NCI-H2029 treated with DMSO at 0.1 percent for 48 hours (cell line): ENCODE data around the gene EPHX1.
"Not testable (repeated sequence)": the region's sequence is repeated elsewhere in the genome, so short reads cannot be mapped to it uniquely, and the experiment has no call there.

Experiments used
- DNase-seq: peaks from one replicate; lab custom pipeline; 2025; lab: John Stamatoyannopoulos, UW

Gene EPHX1

DNA sequence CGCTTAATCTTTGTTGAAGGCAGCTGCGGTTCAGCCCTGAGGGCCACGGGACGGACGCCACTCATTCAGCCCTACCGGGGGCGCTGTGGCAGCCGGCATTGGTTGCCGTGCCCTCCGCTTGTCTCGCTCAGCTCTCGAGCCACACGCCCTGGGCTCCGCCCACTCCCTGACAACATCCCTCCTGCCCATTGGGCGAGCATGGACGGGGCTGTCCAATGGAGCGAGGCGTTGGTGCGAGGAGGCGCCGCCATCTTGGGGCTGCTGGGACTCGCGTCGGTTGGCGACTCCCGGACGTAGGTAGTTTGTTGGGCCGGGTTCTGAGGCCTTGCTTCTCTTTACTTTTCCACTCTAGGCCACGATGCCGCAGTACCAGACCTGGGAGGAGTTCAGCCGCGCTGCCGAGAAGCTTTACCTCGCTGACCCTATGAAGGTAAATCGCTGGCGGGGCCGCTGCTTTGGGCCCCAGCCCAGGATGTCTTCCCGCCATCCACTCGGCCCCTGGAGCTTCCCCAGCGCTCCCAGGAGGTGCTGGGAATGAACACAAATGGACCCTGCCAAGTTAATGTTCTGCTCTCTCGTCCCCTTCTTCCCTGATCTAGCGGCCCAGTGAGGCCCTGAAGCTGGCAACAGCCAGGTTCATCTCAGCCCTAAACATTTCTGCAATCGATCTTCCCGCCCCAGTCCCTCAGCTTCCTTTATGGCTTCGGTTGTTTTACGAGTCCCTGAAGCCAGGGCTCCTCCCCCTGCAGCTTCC, 32.2 kb upstream of the EPHX1 start, which contains the start of gene SRP9:
SRP9 (plus strand) TSS at position 244 of the 754 bp plus-strand sequence; CDS start at position 359, 115 bp downstream.
- DNase-seq, result peak; percentile 85

GRCh38 chr1:225778337-225778669, 31.6 kb upstream of the EPHX1 start:
- DNase-seq, result no peak

DNA sequence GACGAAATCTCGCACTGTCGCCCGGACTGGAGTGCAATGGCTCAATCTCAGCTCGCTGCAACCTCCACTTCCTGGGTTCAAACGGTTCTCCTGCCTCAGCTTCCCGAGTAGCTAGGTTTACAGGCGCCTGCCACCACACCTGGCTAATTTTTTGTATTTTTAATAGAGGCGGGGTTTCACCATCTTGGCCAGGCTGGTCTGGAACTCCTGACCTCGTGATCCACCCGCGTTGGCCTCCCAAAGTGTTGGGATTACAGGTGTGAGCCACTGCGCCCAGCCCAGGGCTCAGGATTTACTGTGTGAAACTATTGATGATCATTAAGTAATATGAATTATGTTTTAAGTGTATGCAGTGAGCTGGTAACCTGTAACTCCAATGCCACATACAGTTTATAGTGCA, 30.8 kb upstream of the EPHX1 start:
- DNase-seq, result not testable (repeated sequence)

- DNase-seq, result no peak
Measured at GRCh38 chr1:225780134-225780533, 29.8 kb upstream of the EPHX1 start.

GRCh38 chr1:225780630-225781029, 29.3 kb upstream of the EPHX1 start:
- DNase-seq, result no peak

GRCh38 chr1:225789142-225789541, 20.8 kb upstream of the EPHX1 start:
- not testable (repeated sequence) for DNase-seq

- DNase-seq, result no peak
Measured at GRCh38 chr1:225794954-225795353, 15.0 kb upstream of the EPHX1 start.

DNA sequence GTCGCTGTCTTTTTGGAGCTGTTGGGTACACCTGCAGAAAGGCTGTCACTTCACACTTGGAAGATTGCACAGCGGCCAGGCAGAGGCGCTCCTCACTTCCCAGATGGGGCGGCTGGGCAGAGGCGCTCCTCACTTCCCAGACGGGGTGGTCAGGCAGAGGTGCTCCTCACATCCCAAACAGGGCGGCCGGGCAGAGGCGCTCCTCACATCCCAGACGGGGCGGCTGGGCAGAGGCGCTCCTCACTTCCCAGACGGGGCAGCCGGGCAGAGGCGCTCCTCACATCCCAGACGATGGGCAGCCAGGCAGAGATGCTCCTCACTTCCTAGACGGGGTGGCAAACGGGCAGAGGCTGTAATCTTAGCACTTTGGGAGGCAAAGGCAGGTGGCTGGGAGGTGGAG, 13.8 kb upstream of the EPHX1 start:
- not testable (repeated sequence) for DNase-seq

DNA sequence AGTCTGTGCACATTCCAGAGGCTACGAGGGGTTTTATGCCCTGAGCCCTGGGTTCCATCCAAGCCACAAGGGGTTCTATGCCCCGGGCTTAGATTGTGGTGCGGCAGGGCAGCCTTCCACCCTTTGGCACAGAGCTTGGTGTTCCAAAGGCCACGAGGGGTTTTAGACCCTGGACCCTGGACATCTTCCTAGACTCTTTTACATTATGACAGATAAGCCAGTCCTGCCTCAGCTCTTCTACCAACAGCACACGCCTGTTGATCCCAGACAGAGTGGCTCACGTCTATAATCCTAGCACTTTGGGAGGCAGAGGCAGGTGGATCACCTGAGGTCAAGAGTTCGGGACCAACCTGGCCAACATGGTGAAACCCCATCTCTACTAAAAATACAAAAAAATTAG, 8.8 kb upstream of the EPHX1 start:
- not testable (repeated sequence) for DNase-seq

- no peak for DNase-seq
Measured at GRCh38 chr1:225806249-225806648, 3.7 kb upstream of the EPHX1 start.

- not testable (repeated sequence) for DNase-seq
Measured at GRCh38 chr1:225806736-225807135, 3.2 kb upstream of the EPHX1 start.

- DNase-seq, result no peak
Measured at GRCh38 chr1:225808136-225808535, 1.8 kb upstream of the EPHX1 start.

GRCh38 chr1:225810579-225811538, 935 bp downstream of the EPHX1 start:
- DNase-seq, result not testable (repeated sequence)

GRCh38 chr1:225811622-225812487, 1.9 kb downstream of the EPHX1 start:
- DNase-seq, result no peak

- no peak for DNase-seq
Measured at GRCh38 chr1:225812488-225813213, 2.7 kb downstream of the EPHX1 start.

DNA sequence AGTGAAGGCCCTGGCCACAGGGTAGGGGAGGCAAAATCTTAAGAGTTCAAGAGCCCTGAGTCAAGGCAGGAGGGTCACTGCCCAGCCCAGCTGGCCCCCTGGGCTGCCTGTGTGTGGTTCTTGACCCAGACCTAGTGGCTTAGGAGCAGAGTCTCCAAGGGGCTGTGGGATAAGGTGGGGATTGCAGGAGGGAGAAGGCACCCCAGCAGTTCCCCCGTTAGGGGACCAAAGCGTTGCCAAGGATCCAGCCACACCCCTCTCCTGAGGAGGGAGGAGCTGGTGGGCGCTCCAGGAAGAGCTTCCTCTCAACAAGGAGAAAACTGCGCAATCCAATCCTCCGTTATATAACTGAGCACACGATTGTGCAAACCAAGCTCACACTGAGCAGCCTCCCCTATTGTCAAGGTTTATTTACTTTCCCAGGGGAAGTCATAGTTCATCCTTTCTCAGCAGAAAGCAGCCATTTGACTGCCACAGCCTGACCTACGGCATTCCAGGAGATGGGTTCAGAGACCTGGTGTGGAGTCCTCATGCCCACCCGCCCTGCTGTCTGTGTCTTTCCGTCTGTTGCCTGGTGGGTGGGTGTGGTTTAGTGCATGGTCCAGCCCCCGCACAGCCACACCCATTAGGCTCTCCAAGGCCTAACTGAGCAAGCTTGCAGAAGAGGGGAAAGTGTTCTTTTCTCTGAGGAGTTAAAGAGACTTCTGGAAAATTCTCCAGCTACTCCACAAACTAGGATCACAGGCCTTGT, 3.5 kb downstream of the EPHX1 start:
- DNase-seq, result peak; percentile 68

GRCh38 chr1:225814381-225814780, 4.5 kb downstream of the EPHX1 start:
- DNase-seq, result no peak

DNA sequence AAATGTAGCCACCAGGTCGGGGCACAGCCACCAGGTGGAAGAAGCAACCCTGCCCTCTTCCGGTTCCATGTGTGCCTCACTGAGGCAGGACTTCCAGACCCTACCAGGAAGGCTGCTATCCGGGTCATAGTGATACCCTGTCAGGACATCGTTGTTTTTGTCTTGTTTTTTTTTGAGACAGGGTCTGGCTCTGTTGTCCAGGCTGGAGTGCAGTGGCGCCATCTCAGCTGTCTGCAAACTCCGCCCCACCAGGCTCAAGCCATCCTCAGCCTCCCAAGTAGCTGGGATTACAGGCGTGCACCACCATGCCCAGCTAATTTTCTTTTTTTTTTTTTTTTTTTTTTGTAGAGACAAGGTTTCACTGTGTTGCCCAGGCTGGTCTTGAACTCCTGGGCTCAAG, 5.2 kb downstream of the EPHX1 start:
- not testable (repeated sequence) for DNase-seq

DNA sequence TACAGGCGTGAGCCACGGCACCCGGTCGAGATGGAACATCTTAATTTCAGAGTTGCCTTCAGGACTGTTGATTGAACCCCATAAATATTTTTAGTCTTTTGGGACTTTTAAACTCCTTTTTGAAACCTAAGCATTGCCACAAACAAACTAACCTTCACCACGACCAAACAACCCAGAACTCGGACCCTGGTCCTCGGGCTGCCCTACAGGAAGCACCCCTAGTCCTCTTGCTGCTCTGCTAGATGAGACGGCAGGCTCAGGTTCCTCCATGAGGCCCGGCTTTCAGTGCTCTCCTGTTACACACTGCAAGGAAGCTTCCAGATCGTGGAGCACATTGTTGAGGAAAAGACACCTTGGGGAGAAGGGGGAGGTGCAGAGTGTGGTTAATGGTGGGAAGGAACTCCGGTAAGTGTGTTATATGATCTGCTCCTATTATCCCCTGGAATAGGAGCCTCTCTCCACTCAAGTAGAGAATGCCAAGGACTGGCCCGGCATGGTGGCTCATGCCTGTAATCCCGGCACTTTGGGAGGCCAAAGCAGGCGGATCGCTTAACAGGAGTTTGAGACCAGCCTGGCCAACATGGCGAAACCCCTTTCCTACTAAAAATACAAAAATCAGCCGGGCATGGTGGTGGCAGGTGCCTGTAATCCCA, 5.7 kb downstream of the EPHX1 start:
- peak; percentile 72 for DNase-seq
